K562 (cell line): ENCODE data around the gene MCM6. TPM values are rescaled to one million over a fixed set of nuclear protein-coding genes. Genes with fewer than 3 reads are reported as not detected.

Source experiments
- ATAC-seq: fragments of 200-7000 bp; cut with Tn5 transposase; 3 replicates; pipeline ENCODE4 v1.9.1; 2020; ENCODE audit warnings: moderate library complexity
- BruUV-seq: library from RNA; stranded (reverse); fragments of 400-500 nt; replicated peaks from 2 replicates; lab custom pipeline; 2021; lab: Mats Ljungman, UMichigan
- CTCF ChIA-PET: fragments of 300-600 bp; formaldehyde crosslinking; extraction: SDS; loops from one replicate; lab custom pipeline; 2021; ENCODE audit warnings: low intra/inter-chr PET ratio; lab: Yijun Ruan, JAX
- POLR2A ChIA-PET: fragments of 300-600, 350-650 bp; sonication (Branson Sonifier 250); formaldehyde crosslinking; extraction: SDS; loops from one replicate; lab custom pipeline; 2021; ENCODE audit warnings: antibody characterized with exemption, inconsistent platforms; lab: Yijun Ruan, JAX
- DNase-seq, 4 experiments: peaks; one replicate each; pipeline versions ENCODE4 v3.0.0 to v3.0.0-alpha.2; 2011 to 2018; ENCODE audit warnings: low spot score in 3 of 4, mixed read lengths in 3 of 4; ENCODE audit errors: extremely low read depth in 1 of 4
- FAIRE-seq: peaks from 2 replicates; lab custom pipeline; 2011; peaks lifted over from hg19 to GRCh38; lab: Jason Lieb, UNC
- H2AFZ ChIP-seq: 2 replicates; pipeline ENCODE4 v1.6.0; 2011; ENCODE audit warnings: low read depth, low read length, control low read depth, inconsistent platforms
- H3K27ac ChIP-seq: fragments of 200-600 bp; 3 replicates; pipeline ENCODE4 v1.8.0; 2011; ENCODE audit warnings: low read depth, mild to moderate bottlenecking, control low read depth, inconsistent platforms, low read length, moderate library complexity, mixed read lengths; ENCODE audit errors: extremely low read depth
- H3K27me3 ChIP-seq, 2 experiments: fragments of 300-600 bp in 1 of 2; 2 replicates in 1 of 2; 3 replicates in 1 of 2; pipeline versions ENCODE4 v1.6.0 to v1.8.0; 2011; ENCODE audit warnings: inconsistent platforms in 2 of 2, low read length in 2 of 2, mild to moderate bottlenecking in 1 of 2, mixed read lengths in 1 of 2, moderate library complexity in 1 of 2; ENCODE audit not compliant: control insufficient read depth in 2 of 2, insufficient read depth in 2 of 2
- H3K36me3 ChIP-seq: fragments of 300-600 bp; 3 replicates; pipeline ENCODE4 v1.8.0; 2011; ENCODE audit warnings: mild to moderate bottlenecking, low read length, inconsistent platforms; ENCODE audit not compliant: control insufficient read depth, insufficient read depth
- H3K4me1 ChIP-seq, 2 experiments: fragments of 200-600 bp in 1 of 2; replicated peaks in 1 of 2; 2 replicates in 1 of 2; 3 replicates in 1 of 2; pipeline versions ENCODE4 v1.5.1 to v1.8.0; 2011; ENCODE audit warnings: inconsistent platforms in 2 of 2, low read length in 2 of 2, mild to moderate bottlenecking in 1 of 2, mixed read lengths in 1 of 2, moderate library complexity in 1 of 2; ENCODE audit not compliant: control insufficient read depth in 2 of 2, insufficient read depth in 2 of 2
- H3K4me2 ChIP-seq: 2 replicates; pipeline ENCODE4 v1.6.1; 2011; ENCODE audit warnings: low read length, control low read depth, inconsistent platforms, mixed read lengths; ENCODE audit not compliant: insufficient read depth
- H3K4me3 ChIP-seq: fragments of 200-600 bp; sonication (generic), shearing (Covaris generic); 2 replicates; pipeline ENCODE4 v1.5.1; 2016; ENCODE audit warnings: control low read depth, inconsistent platforms
- H3K79me2 ChIP-seq: fragments of 200-600 bp; 3 replicates; pipeline ENCODE4 v1.8.0; 2011; ENCODE audit warnings: low read length, inconsistent platforms; ENCODE audit not compliant: control insufficient read depth, insufficient read depth
- H3K9ac ChIP-seq, 2 experiments: 2 replicates each; pipeline versions ENCODE4 v1.6.0 to v1.6.1; 2011; ENCODE audit warnings: low read depth in 2 of 2, low read length in 2 of 2, control low read depth in 1 of 2, inconsistent platforms in 1 of 2, mild to moderate bottlenecking in 1 of 2, mixed read lengths in 1 of 2; ENCODE audit not compliant: insufficient read depth in 1 of 2
- H3K9me1 ChIP-seq: one replicate; pipeline ENCODE4 v1.6.0; 2011; ENCODE audit warnings: inconsistent platforms, mild to moderate bottlenecking, low read length, moderate library complexity; ENCODE audit not compliant: control insufficient read depth, insufficient read depth
- H3K9me3 ChIP-seq: replicated peaks from 2 replicates; pipeline ENCODE4 v1.5.1; 2011; ENCODE audit warnings: low read depth, low read length, inconsistent platforms; ENCODE audit not compliant: control insufficient read depth, insufficient read depth
- H4K20me1 ChIP-seq: replicated peaks from 2 replicates; pipeline ENCODE4 v1.6.1; 2011; ENCODE audit warnings: low read length, inconsistent platforms, mixed read lengths; ENCODE audit not compliant: control insufficient read depth, insufficient read depth
- ETV5 ChIP-seq: sonication (generic); formaldehyde crosslinking; IDR thresholded peaks from 2 replicates; pipeline ENCODE4 v1.4.0; 2020; ENCODE audit warnings: low read depth, mild to moderate bottlenecking, missing genetic modification reagents
- FOS ChIP-seq: IDR thresholded peaks from 3 replicates; pipeline ENCODE4 v1.6.1; 2011; ENCODE audit not compliant: insufficient read length; ENCODE audit errors: extremely low read depth
- HNRNPUL1 ChIP-seq: fragments of 200-400 bp; formaldehyde crosslinking; IDR thresholded peaks from 2 replicates; pipeline ENCODE4 v1.6.1; 2017; ENCODE audit warnings: low read length
- MTA1 ChIP-seq: fragments of 450-650 bp; IDR thresholded peaks from 2 replicates; pipeline ENCODE4 v1.6.1; 2017; ENCODE audit warnings: borderline replicate concordance
- SMARCC2 ChIP-seq: fragments of 450-650 bp; IDR thresholded peaks from 2 replicates; pipeline ENCODE4 v1.6.1; 2017; ENCODE audit warnings: antibody characterized with exemption, moderate library complexity, mild to moderate bottlenecking, low read depth
- STAT5A ChIP-seq: IDR thresholded peaks from 2 replicates; pipeline ENCODE4 v1.6.1; 2012; ENCODE audit warnings: low read length, inconsistent platforms, borderline replicate concordance
- ZNF668 ChIP-seq: fragments of 250-450 bp; sonication (Bioruptor Pico); IDR thresholded peaks from 2 replicates; pipeline ENCODE4 v1.8.0; 2022; ENCODE audit warnings: mild to moderate bottlenecking, inconsistent platforms
- WGBS: fragments of 100-300 bp; shearing (Covaris generic); methylation state at CpG from one replicate; pipeline ENCODE4 v1.1.6; 2016; ENCODE audit warnings: low coverage, mixed read lengths; ENCODE audit not compliant: insufficient coverage; ENCODE audit errors: missing lambda C conversion rate; 5-methylcytosine and 5-hydroxymethylcytosine counted together
- in situ Hi-C: fragments of 300-500 bp; cut with MboI; formaldehyde crosslinking; loops from 4 replicates; pipeline ENCODE4 v1.15.0; 2018; ENCODE audit warnings: inconsistent platforms, mixed read lengths
- intact Hi-C: fragments of 100-400 bp; cut with micrococcal nuclease; formaldehyde crosslinking; loops from 2 replicates; pipeline ENCODE4 v1.14.2; 2022
- polyA plus RNA-seq, 8 experiments: library from polyadenylated mRNA; depleted of rRNA in 4 of 8; stranded (reverse) in 5 of 8; unstranded in 3 of 8; fragments of >200 nt; fragmentation: Nextera tagmentation in 2 of 8; fragmentation: Illumina TruSeq in 1 of 8; extraction: Ambion mirVana in 2 of 8; extraction: Trizol in 1 of 8; gene quantifications; 2 replicates each; pipeline versions ENCODE4 v1.2.1 to v1.2.3, GENCODE V29; 2011 to 2014; ENCODE audit warnings: inconsistent platforms in 1 of 8, missing spikeins in 1 of 8
- total RNA-seq, 7 experiments: library from RNA; depleted of rRNA in 6 of 7; stranded (reverse); fragments of >200 nt in 6 of 7; fragmentation: Illumina TruSeq in 2 of 7; extraction: Trizol in 2 of 7; gene quantifications; 2 replicates each; pipeline versions ENCODE4 v1.2.1 to v1.2.3, GENCODE V29; 2011 to 2021; ENCODE audit warnings: low replicate concordance in 1 of 7
- TF ChIP-seq, protein P1 (sequence below): IDR thresholded peaks from 3 replicates; pipeline ENCODE4 v1.6.1; 2011; ENCODE audit warnings: borderline replicate concordance, mild to moderate bottlenecking; ENCODE audit not compliant: insufficient read length, insufficient read depth
- TF ChIP-seq, protein P2 (sequence below): fragments of 250-450 bp; sonication (Bioruptor Pico); IDR thresholded peaks from 2 replicates; pipeline ENCODE4 v1.4.0; 2020

Gene MCM6
- total and polyA plus RNA-seq, 9 of the 15 experiments (the other 6 are each of a cell fraction or from before 2014, with no cell fraction given): 42.6 to 133 (median 82.4) TPM

DNA sequence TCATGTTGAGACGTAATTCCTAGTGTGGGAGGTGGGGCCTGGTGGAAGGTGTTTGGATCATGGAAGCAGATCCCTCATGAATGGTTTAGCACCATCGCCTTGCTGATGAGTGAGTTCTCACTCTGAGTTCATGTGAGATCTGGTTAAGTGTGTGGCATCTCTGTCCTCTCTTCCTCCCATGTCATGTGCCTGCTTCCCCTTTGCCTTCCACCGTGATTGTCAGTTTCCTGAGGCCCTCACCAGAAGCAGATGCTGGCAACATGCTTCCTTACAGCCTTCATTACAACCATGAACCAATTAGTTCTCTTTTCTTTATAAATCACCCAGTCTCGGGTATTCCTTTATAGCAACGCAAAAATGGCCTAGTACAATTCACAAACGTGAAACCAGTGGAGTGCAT, 14.6 kb upstream of the MCM6 start:
- CTCF ChIA-PET: no interaction called here
- TF ChIP-seq, protein P1, sequence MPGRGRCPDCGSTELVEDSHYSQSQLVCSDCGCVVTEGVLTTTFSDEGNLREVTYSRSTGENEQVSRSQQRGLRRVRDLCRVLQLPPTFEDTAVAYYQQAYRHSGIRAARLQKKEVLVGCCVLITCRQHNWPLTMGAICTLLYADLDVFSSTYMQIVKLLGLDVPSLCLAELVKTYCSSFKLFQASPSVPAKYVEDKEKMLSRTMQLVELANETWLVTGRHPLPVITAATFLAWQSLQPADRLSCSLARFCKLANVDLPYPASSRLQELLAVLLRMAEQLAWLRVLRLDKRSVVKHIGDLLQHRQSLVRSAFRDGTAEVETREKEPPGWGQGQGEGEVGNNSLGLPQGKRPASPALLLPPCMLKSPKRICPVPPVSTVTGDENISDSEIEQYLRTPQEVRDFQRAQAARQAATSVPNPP: no peak
- TF ChIP-seq MTA1 (no peak), FOS (no peak), ZNF668 (CRISPR knock-in tag) (no peak), ETV5 (CRISPR knock-in tag) (no peak), SMARCC2 (no peak), STAT5A (no peak), HNRNPUL1 (no peak)
- TF ChIP-seq, protein P2, sequence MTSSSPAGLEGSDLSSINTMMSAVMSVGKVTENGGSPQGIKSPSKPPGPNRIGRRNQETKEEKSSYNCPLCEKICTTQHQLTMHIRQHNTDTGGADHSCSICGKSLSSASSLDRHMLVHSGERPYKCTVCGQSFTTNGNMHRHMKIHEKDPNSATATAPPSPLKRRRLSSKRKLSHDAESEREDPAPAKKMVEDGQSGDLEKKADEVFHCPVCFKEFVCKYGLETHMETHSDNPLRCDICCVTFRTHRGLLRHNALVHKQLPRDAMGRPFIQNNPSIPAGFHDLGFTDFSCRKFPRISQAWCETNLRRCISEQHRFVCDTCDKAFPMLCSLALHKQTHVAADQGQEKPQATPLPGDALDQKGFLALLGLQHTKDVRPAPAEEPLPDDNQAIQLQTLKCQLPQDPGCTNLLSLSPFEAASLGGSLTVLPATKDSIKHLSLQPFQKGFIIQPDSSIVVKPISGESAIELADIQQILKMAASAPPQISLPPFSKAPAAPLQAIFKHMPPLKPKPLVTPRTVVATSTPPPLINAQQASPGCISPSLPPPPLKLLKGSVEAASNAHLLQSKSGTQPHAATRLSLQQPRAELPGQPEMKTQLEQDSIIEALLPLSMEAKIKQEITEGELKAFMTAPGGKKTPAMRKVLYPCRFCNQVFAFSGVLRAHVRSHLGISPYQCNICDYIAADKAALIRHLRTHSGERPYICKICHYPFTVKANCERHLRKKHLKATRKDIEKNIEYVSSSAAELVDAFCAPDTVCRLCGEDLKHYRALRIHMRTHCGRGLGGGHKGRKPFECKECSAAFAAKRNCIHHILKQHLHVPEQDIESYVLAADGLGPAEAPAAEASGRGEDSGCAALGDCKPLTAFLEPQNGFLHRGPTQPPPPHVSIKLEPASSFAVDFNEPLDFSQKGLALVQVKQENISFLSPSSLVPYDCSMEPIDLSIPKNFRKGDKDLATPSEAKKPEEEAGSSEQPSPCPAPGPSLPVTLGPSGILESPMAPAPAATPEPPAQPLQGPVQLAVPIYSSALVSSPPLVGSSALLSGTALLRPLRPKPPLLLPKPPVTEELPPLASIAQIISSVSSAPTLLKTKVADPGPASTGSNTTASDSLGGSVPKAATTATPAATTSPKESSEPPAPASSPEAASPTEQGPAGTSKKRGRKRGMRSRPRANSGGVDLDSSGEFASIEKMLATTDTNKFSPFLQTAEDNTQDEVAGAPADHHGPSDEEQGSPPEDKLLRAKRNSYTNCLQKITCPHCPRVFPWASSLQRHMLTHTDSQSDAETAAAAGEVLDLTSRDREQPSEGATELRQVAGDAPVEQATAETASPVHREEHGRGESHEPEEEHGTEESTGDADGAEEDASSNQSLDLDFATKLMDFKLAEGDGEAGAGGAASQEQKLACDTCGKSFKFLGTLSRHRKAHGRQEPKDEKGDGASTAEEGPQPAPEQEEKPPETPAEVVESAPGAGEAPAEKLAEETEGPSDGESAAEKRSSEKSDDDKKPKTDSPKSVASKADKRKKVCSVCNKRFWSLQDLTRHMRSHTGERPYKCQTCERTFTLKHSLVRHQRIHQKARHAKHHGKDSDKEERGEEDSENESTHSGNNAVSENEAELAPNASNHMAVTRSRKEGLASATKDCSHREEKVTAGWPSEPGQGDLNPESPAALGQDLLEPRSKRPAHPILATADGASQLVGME (CRISPR knock-in tag): no peak
- no peaks in the 10 kb centered on the region for H3K79me2 ChIP-seq
- no peak overlapping the region for H3K4me3 ChIP-seq
- no peaks in the 10 kb centered on the region for H3K36me3 ChIP-seq
- FAIRE-seq (peak; percentile 40), DNase-seq (no peak), ATAC-seq (no peak)
- no peaks in the 10 kb centered on the region; the same call in 1 of the 2 replicates for H3K9me3 ChIP-seq
- H2AFZ ChIP-seq: no peak overlapping the region
- no peaks in the 10 kb centered on the region for H4K20me1 ChIP-seq
- 31% methylated on average over 6 of the region's 6 CpGs for WGBS
- H3K27ac ChIP-seq: no peak overlapping the region
- H3K27me3 ChIP-seq: no peaks in the 10 kb centered on the region
- peaks cover 0 to 7% of the 10 kb centered on the region in 2 experiments; a peak in 2 of 5 replicates for H3K4me1 ChIP-seq
- BruUV-seq: no TSS peak
- intact Hi-C loops (no loop called here), in situ Hi-C loops (no loop called here)
- POLR2A ChIA-PET: no interaction called here
- H3K9me1 ChIP-seq: no peaks in the 10 kb centered on the region
- no peak overlapping the region for H3K4me2 ChIP-seq
- H3K9ac ChIP-seq: no peak overlapping the region
